Loucy (cell line): ENCODE measurements around the gene TRAF2.
"Not testable (repeated sequence)": the region's sequence is repeated elsewhere in the genome, so short reads cannot be mapped to it uniquely, and the experiment has no call there.

Experiments
- H2AFZ ChIP-seq: fragments of 200-600 bp; sonication (generic); 2 replicates; pipeline ENCODE4 v1.6.0; 2016; ENCODE audit warnings: antibody characterized with exemption, mild to moderate bottlenecking, low read length, moderate library complexity
- H3F3A ChIP-seq: fragments of 200-600 bp; 2 replicates; pipeline ENCODE4 v1.6.0; 2016; ENCODE audit warnings: antibody characterized with exemption, low read depth, mild to moderate bottlenecking
- H3K27me3 ChIP-seq: fragments of 200-600 bp; sonication (generic); 2 replicates; pipeline ENCODE4 v1.6.1; 2014; ENCODE audit warnings: low read length, mild to moderate bottlenecking; ENCODE audit not compliant: insufficient read depth, poor library complexity, severe bottlenecking
- H3K36me3 ChIP-seq: fragments of 200-600 bp; sonication (generic); 2 replicates; pipeline ENCODE4 v1.6.1; 2016; ENCODE audit warnings: low read length; ENCODE audit not compliant: insufficient read depth
- H3K4me1 ChIP-seq: fragments of 200-600 bp; sonication (generic); 2 replicates; pipeline ENCODE4 v1.5.1; 2014; ENCODE audit warnings: low read length, mild to moderate bottlenecking; ENCODE audit not compliant: insufficient read depth, poor library complexity, severe bottlenecking
- H3K4me2 ChIP-seq: fragments of 200-600 bp; sonication (generic); 2 replicates; pipeline ENCODE4 v1.6.0; 2014; ENCODE audit warnings: antibody characterized with exemption, low read length, low read depth, mild to moderate bottlenecking; ENCODE audit not compliant: poor library complexity, severe bottlenecking
- H3K4me3 ChIP-seq: fragments of 200-600 bp; sonication (generic); 2 replicates; pipeline ENCODE4 v1.5.1; 2014; ENCODE audit warnings: low read length, mild to moderate bottlenecking, mixed read lengths; ENCODE audit not compliant: poor library complexity, severe bottlenecking
- H3K79me2 ChIP-seq: fragments of 200-600 bp; sonication (generic); 2 replicates; pipeline ENCODE4 v1.6.1; 2014; ENCODE audit warnings: low read length; ENCODE audit not compliant: insufficient read depth
- H3K9ac ChIP-seq: fragments of 200-600 bp; sonication (generic); 2 replicates; pipeline ENCODE4 v1.6.0; 2014; ENCODE audit warnings: mild to moderate bottlenecking, low read depth, low read length, moderate library complexity; ENCODE audit not compliant: poor library complexity, severe bottlenecking
- H3K9me2 ChIP-seq: fragments of 200-600 bp; sonication (generic); replicated peaks from 2 replicates; pipeline ENCODE4 v1.6.1; 2016; ENCODE audit warnings: low read depth, low read length, mixed read lengths
- H3K9me3 ChIP-seq: fragments of 200-600 bp; sonication (generic); 2 replicates; pipeline ENCODE4 v1.6.1; 2014; ENCODE audit warnings: mild to moderate bottlenecking, antibody characterized with exemption, low read length, low read depth; ENCODE audit not compliant: insufficient read depth
- H4K20me1 ChIP-seq: fragments of 200-600 bp; sonication (generic); 2 replicates; pipeline ENCODE4 v1.6.0; 2014; ENCODE audit warnings: antibody characterized with exemption, low read length, mild to moderate bottlenecking; ENCODE audit not compliant: insufficient read depth, poor library complexity, severe bottlenecking
- EZH2phosphoT487 ChIP-seq: fragments of 200-600 bp; IDR thresholded peaks from 2 replicates; pipeline ENCODE4 v1.6.1; 2018; ENCODE audit warnings: antibody characterized with exemption, mild to moderate bottlenecking, moderate library complexity, borderline replicate concordance
- TF ChIP-seq, protein P1 (sequence below): fragments of 200-600 bp; sonication (generic); conservative IDR thresholded peaks from 2 replicates; pipeline ENCODE4 v1.5.1; 2014; ENCODE audit warnings: mild to moderate bottlenecking, antibody characterized with exemption, low read length

The TRAF2 gene, protein sequence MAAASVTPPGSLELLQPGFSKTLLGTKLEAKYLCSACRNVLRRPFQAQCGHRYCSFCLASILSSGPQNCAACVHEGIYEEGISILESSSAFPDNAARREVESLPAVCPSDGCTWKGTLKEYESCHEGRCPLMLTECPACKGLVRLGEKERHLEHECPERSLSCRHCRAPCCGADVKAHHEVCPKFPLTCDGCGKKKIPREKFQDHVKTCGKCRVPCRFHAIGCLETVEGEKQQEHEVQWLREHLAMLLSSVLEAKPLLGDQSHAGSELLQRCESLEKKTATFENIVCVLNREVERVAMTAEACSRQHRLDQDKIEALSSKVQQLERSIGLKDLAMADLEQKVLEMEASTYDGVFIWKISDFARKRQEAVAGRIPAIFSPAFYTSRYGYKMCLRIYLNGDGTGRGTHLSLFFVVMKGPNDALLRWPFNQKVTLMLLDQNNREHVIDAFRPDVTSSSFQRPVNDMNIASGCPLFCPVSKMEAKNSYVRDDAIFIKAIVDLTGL

GRCh38 chr9:136885950-136886578 is at the start of gene TRAF2:
Gene TRAF2, plus strand, starts transcription at chr9:136886516. Its CDS starts 12,225 bp downstream, at chr9:136898741.
- H3K9me3 ChIP-seq: no peaks in the 10 kb centered on the region
- H3K4me3 ChIP-seq: peak within 1 kb of the TSS; percentile 87
- peaks cover 31% of the 10 kb centered on the region for H3K4me1 ChIP-seq
- H3K9me2 ChIP-seq: no peaks in the 10 kb centered on the region
- no peaks in the 10 kb centered on the region for H3K27me3 ChIP-seq
- peak within 1 kb of the TSS; percentile 98 for H2AFZ ChIP-seq
- peak within 1 kb of the TSS; percentile 93 for H3K4me2 ChIP-seq
- peak within 1 kb of the TSS; percentile 97 for H3K9ac ChIP-seq
- TF ChIP-seq, protein P1, sequence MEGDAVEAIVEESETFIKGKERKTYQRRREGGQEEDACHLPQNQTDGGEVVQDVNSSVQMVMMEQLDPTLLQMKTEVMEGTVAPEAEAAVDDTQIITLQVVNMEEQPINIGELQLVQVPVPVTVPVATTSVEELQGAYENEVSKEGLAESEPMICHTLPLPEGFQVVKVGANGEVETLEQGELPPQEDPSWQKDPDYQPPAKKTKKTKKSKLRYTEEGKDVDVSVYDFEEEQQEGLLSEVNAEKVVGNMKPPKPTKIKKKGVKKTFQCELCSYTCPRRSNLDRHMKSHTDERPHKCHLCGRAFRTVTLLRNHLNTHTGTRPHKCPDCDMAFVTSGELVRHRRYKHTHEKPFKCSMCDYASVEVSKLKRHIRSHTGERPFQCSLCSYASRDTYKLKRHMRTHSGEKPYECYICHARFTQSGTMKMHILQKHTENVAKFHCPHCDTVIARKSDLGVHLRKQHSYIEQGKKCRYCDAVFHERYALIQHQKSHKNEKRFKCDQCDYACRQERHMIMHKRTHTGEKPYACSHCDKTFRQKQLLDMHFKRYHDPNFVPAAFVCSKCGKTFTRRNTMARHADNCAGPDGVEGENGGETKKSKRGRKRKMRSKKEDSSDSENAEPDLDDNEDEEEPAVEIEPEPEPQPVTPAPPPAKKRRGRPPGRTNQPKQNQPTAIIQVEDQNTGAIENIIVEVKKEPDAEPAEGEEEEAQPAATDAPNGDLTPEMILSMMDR: no peak
- TF ChIP-seq EZH2phosphoT487: no peak
- H3K36me3 ChIP-seq: peaks cover 6% of the 10 kb centered on the region; the same call in 1 of the 2 replicates
- H3K79me2 ChIP-seq: peaks cover 54% of the 10 kb centered on the region
- no peaks in the 10 kb centered on the region for H3F3A ChIP-seq
- peaks cover 35% of the 10 kb centered on the region for H4K20me1 ChIP-seq

DNA sequence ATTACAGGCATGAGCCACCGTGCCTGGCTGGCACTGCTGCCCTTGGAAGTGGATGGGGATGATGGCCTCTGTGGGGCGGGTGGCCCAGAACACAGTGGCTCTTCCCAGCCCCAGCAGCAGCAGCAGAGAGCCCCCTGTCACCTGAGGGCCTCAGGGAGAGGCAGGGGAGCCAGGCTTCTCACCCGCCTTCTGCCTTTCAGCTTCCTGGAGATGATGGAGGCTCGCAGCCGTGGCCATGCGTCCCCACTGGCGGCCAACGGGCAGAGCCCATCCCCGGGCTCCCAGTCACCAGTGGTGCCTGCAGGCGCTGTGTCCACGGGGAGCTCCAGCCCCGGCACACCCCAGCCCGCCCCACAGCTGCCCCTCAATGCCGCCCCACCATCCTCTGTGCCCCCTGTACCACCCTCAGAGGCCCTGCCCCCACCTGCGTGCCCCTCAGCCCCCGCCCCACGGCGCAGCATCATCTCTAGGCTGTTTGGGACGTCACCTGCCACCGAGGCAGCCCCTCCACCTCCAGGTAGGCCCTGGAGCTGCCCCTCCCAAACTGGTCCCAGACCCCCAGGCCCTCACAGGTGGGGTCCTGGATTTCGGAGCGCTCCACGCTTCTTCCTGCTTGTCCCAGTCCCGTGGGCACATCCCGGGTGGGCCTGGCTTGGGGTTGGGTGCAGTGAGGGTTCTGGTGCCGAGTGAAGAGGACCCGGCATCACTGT is 49.0 kb upstream of the TRAF2 start:
- Histone ChIP-seq H3K4me3 (no peak overlapping the region), H4K20me1 (peaks cover 4% of the 10 kb centered on the region), H3K9me3 (no peaks in the 10 kb centered on the region), H3K9ac (no peak overlapping the region), H3K36me3 (peaks cover 5% of the 10 kb centered on the region; the same call in 1 of the 2 replicates), H3K79me2 (no peaks in the 10 kb centered on the region), H3K9me2 (no peaks in the 10 kb centered on the region), H3F3A (no peaks in the 10 kb centered on the region), H2AFZ (no peak overlapping the region), H3K4me2 (no peak overlapping the region), H3K27me3 (no peaks in the 10 kb centered on the region), H3K4me1 (peaks cover 6% of the 10 kb centered on the region)
- TF ChIP-seq, protein P1: no peak
- TF ChIP-seq EZH2phosphoT487: no peak

GRCh38 chr9:136837856-136838277 is 48.4 kb upstream of the TRAF2 start:
- not testable (repeated sequence) for H3K9me3 ChIP-seq, H3K4me1 ChIP-seq, H4K20me1 ChIP-seq, H2AFZ ChIP-seq, H3K27me3 ChIP-seq, H3K36me3 ChIP-seq, H3K4me2 ChIP-seq, H3K4me3 ChIP-seq, H3K9me2 ChIP-seq, H3F3A ChIP-seq, H3K9ac ChIP-seq, H3K79me2 ChIP-seq
